Fibroblast of peridontal ligament (primary cell): Measurements from ENCODE around the gene COMMD9.
A peak's percentile ranks its signal among the peaks of the same experiment; 100 is the strongest.
"Not testable (repeated sequence)": the region's sequence is repeated elsewhere in the genome, so short reads cannot be mapped to it uniquely, and the experiment has no call there.

Source experiments
- DNase-seq: peaks from one replicate; pipeline ENCODE4 v3.0.0-alpha.2; 2010; ENCODE audit errors: extremely low read depth

Gene COMMD9

DNA sequence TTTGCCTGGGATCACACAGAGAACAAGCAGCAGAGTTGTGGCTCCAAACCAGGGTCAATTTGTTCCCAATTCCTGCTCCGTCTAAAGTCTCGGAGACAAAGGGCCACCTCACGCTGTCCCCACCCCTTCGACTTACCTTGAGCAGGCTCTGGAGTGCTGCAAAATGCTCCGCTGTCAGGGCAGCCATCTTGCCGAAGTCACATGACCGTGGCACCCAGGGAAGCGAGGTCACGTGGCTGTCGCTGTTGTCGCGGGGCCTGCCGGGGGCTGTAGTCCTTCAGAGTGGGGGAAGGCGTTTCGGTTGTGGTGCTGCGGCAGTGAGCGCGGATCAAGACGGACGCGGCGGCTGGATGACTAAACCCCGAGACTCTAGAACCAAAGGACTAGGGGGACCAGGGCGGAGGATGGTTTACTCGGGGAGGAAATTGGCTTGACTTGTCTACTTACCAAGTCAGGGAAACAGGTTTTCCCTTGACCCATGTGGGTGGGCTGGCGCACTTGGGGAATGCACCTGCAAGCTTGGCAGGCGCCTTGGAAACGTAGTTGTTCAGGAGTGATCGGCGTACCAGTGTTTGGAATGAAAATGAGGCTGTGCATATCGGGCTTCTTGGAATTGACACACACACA lies at the start of gene COMMD9:
Gene COMMD9, minus strand, starts transcription at position 199 of the 627 bp plus-strand sequence. Its CDS starts 12 bp downstream, at position 187.
- peak; percentile 86 for DNase-seq

GRCh38 chr11:36333897-36334296 lies 44.7 kb upstream of the COMMD9 start:
- DNase-seq = peak; percentile 11

DNA sequence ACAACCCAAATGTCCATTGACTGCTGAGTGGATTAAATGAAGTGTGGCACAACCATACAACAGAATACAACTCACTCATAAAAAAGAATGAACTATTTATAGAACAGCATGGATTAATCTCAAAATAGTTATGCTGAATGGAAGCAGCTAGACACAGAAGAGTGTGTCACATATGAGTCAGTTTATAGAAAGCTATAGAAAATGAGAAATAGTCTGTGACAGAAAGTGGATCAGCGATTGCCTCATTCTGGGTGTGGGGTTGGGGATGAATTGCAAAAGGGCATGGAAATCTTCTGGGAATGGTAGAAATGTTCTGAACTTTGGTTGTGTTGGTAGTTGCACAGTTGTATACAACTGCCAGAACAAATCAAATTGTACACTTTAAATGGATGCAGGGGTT lies 44.2 kb upstream of the COMMD9 start:
- DNase-seq = no peak

- no peak for DNase-seq
Measured at GRCh38 chr11:36330411-36330810, 41.2 kb upstream of the COMMD9 start.

GRCh38 chr11:36328966-36329673 lies 39.9 kb upstream of the COMMD9 start:
- DNase-seq = no peak

GRCh38 chr11:36326524-36327419 lies 37.5 kb upstream of the COMMD9 start:
- no peak for DNase-seq

DNA sequence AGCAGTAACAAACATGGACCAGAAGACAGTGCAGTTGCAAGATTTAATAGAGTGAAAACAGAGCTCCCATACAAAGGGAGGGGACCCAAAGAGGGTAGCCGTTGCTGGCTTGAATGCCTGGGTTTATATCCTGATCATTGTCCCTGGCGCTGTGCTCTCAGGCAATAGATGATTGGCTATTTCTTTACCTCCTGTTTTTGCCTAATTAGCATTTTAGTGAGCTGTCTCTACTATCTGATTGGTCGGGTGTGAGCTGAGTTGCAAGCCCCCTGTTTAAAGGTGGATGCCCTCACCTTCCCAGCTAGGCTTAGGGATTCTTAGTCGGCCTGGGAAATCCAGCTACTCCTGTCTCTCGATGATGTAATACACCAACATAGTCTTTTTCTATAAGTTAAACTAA lies 36.2 kb upstream of the COMMD9 start:
- DNase-seq = not testable (repeated sequence)

- not testable (repeated sequence) for DNase-seq
Measured at GRCh38 chr11:36324956-36325355, 35.7 kb upstream of the COMMD9 start.

- DNase-seq = no peak
Measured at GRCh38 chr11:36317992-36318391, 28.8 kb upstream of the COMMD9 start.

GRCh38 chr11:36316049-36316448 lies 26.8 kb upstream of the COMMD9 start:
- DNase-seq = no peak

- DNase-seq = no peak
Measured at GRCh38 chr11:36314434-36314767, 25.2 kb upstream of the COMMD9 start.

DNA sequence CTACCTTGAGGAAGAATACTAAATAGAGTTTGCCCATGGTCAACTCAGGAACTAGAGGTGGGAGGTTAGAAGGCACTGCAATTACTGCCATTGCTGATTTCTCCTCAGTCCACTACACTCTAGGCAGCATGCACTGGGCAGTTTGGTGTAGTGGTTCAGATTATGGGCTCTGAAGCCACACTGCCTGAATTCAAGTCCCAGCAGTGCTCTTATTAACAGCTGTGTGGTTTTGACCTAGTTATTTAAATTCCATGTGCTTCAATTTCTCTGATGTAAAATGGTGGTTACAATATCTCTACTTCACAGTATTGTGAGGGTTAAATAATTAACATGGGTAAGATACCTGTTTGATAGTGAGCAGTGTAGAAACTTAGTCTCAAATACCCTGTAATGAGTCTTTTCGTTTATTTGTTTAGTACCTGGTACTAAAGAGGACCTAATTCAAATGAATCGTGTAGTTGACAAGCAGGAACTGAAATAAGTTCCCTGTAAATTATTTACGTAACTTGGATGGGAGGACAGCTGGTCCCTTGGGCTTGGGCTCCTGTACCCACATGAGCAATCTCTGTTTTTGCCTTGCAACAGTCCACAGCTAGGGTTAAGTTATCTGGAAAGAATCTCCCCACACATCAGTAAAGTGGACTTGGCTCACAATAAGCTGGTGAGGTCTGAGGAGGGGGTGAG lies 24.7 kb upstream of the COMMD9 start:
- no peak for DNase-seq

DNA sequence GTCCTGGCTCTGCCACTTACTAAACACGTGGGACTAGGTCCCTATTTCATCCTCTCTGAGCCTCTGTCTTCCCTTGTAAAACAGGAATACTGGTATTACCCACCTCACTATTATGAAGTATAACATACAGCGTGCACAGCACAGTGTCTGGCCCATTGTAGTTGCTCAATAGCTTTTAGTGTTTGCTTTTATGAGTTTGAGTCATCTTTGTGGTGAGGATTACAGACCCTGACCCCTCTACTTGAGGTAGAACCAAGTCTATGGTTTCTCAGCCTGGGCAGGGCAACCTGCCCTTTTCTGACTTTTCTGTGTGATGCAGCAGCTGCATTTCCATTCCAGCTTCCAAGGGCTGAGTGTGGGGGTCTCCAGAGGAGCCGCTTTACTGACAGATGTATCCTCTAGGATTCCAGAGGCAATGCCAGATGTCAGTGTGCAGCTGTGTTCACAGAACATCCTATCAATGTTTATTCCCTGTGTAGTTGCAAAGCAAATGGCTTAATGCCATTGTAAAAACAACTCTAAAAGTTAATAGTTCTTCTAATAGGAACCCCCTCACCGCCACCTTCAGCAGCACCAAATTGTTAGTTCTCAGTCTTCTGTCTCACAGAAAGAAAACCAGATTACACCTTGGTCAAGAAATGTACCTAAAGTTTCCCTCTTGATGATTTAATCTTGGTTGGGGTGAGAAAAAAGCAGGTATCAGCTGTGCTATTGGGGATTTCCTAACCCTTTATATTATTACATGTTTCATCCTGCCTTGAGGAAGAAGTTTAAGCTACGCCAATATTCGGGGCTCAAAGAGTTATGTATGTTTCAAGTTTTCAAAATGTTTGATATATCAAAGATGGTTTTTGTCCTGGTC lies 23.6 kb upstream of the COMMD9 start:
- peak; percentile 37 for DNase-seq

DNA sequence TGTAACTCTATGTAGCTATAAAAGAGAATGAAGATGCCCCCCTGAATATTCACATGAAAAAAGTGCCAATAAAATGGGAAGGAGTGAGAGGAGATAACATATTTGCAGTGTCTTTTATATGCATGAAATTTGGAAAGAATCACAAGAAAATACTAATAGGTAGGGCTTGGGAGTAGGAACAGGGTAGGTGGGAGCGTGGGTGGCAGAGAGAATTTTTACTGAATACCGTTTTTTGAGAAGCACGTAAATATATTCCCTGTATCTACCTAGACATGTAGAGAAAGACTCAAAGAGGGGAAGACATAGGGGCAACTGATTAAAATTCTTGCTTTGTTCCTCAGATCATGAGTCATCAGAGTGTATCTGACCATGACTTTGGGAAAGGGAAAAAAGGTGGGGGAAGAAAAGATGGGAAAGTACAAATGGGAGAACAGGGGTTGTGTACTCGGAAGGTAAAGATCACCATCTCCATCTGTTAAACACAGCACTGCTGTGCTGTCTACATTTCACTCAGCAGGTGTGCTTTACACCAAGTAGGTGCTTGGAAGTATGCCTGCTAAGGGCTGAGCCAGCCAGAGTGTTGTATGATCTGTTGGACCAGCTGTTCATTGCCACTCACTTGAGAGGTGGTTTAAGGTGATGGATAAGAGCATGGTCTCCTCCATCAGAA lies 22.8 kb upstream of the COMMD9 start:
- no peak for DNase-seq

- DNase-seq = no peak
Measured at GRCh38 chr11:36309779-36310178, 20.6 kb upstream of the COMMD9 start.

DNA sequence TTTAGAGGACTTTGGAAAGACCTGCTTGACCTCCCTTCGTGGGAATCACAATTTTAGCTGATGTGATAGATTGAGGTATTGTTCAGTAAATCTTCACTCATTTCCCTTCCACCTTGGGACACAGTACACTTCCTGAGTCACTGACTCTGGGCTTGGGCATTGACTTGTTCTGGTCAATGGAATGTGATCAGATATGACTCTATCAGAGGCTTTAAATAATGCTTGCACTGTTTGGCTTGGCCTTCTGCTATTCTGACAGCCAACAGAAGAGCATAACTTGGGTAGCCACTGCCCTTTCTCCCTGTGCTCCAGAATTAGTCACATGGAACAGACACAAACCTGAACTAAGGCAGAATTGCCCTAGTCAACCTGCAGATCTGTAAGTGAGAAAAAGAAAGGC lies 19.4 kb upstream of the COMMD9 start:
- no peak for DNase-seq

DNA sequence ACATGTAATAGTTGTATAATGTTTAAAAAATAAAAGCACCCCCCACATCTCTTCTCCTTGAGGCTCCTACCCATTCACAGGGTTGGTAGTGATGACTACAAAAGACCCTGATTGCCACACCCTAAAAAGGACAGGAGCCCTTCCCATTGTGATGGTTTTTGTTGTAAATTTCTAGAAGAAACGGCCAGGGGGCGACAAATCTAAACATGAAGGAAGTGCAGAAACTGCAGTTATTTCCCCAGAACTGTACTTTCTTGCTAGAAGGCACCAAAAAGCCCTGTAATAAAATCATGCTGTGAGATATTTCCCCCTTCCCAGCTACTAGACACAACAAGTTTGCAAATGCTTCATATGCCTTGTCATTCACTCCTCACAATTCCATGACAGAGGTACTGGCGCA lies 17.7 kb upstream of the COMMD9 start:
- DNase-seq = peak; percentile 40

- no peak for DNase-seq
Measured at GRCh38 chr11:36305047-36305446, 15.8 kb upstream of the COMMD9 start.

DNA sequence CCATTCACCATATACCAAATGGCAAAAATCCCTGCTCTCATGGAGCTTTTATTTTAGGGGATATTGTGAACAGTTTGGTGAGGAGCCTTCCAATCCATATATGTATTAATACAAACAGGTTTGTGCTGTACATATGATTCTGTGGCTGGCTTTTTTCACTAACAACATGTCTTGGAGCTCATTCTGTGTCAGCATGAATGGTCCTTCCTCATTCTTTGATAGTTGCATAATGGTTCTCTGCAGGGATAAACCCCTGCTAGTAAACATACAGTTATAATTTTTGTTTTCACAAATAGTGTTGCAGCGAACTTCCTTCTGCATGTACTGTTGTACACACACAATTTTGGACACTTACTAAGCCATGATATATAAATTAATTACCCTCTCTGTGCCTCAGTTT lies 15.1 kb upstream of the COMMD9 start:
- DNase-seq = no peak

- DNase-seq = peak; percentile 70
Measured at GRCh38 chr11:36300650-36301049, 11.4 kb upstream of the COMMD9 start.
